ENCODE measurements around the gene SERPINB4.
A peak's percentile ranks its signal among the peaks of the same experiment; 100 is the strongest.

SERPINB4 gene

DNA sequence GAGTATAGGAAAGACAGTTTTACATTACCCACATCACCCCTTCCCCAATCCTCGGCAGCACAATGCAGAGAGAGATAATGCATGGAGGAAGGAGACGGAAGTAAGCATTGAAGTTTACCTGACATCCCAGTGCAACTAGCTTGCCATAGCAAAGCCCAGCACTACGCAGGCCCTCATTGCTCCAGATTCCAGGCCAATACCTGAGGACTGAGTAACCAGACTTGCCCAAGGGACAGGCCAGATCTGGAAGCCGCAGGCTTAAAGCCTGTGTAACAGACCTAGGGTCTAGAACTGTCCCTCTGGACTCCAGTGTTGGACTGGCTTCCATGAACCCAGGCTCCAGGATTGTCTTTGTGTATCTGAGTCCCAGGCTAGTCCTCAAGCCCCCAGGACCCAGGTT lies 17.6 kb downstream of the SERPINB4 start:
- DNase-seq = no peak

DNA sequence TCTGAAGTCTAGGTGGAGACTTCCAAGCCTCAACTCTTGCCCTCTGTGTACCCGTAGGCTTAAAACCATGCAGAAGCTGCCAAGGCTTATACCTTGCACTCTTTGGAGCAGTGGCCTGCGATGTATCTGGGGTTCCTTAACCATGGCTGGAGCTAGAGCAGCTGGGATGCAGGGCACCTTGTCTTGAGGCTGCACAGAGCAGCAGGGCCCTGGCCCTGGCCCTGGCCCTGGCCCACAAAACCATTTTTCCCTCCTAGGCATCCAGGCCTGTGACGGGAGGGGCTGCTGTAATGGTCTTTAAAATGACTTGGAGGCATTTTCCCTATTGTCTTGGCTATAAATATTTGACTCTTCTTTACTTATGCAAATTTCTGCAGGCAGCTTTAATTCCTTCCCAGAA lies 19.2 kb downstream of the SERPINB4 start:
- no peak for DNase-seq

- DNase-seq = no peak
These were observed 24.4 kb downstream of the SERPINB4 start for GRCh38 chr18:63619661-63620060.

DNA sequence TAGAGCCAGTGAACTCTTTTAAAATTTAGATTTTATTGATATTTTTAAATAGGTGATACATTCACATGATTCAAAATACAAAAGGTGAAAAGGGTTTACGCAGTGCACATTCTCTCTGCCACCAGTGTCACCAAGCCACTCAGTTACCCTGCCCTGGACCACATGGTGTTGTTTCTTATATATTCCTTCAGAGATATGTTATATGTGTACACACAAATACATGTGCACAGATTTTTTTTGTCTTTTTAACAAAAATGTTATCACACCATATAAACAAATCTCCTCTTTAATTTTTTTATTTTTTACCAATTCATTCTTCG lies 26.2 kb downstream of the SERPINB4 start:
- DNase-seq = no peak

DNA sequence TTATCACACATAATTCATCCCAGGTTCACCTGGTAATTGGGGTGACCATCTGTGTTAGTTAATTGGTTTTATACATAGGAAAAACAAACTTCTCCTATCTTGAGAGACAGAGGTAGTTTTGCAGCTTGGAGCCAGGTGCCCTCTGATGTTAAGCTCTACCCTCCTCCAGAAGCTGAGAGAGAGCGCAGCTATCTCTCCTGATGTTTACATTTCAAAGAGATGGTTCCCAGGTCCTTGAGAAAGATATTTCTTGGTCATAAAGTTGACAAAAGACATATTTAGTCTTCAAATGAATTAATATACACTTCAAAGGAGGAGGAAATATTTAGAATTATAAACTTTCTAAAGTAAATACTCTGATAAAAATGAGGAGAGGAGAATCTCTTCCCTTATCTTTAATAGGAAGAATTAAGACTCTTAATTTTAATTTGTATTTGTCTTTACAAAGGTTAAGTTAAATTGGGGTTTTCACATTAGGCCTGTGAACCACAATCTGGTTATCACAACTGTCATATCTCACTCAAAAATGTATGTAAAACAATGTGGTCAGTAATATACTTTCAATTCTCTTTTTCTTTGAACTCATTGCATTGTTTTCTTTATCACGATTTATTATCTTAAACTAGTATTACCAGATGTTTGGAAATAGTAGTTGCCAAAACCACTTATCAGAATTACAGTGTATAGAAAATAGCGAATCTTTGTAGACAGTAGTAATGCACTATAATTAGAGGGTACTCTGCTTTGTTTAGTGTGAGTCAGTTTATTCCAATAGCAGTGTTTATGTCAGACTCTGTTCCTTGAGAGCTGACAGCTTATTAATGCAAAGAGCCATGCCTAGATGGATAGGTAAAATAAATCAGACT lies 26.8 kb downstream of the SERPINB4 start:
- DNase-seq = no peak

GRCh38 chr18:63613420-63613819 lies 30.6 kb downstream of the SERPINB4 start:
- DNase-seq = no peak

- DNase-seq = no peak
These were observed 37.5 kb downstream of the SERPINB4 start for GRCh38 chr18:63606526-63606925.

DNA sequence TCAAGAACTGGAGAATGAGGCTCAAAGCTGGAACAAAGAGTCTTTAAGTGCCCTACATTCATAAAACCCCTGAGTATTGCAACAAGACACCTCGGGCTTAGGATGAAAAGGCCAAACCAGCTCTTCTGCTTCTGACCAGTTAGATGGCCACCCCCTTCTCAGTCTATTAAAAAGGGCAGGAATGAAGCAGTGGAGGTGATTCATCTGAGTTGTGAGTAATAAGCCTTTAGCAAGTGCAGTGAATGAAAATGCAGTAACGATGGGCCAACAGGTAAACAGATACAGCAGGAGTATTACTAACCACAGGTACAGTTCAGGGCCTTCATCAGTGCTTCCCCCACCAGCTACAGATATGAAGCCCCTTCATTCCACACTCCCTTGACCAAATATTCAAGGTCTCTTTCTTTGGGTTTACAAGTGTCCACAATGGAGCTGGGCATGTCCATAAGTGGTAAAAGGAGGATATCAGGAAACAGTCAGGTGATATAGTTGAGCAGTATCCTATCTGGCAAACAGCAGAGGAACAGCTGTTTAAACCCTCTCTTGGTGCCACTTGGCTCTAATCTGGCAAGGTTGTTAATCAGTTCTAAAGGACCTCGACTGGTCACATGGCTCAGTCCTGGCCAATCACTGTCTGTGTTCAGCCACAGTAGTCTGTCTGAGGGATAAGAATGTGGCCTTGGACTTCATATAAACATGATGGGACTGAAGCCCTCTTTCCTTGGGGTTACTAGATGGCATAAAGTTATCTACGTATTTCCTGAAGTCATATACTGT lies 39.1 kb downstream of the SERPINB4 start:
- peak; percentile 82 for DNase-seq

- no peak for DNase-seq
These were observed 40.3 kb downstream of the SERPINB4 start for GRCh38 chr18:63603772-63604171.

GRCh38 chr18:63603355-63603754 lies 40.7 kb downstream of the SERPINB4 start:
- DNase-seq = no peak

GRCh38 chr18:63596964-63597363 lies 47.1 kb downstream of the SERPINB4 start:
- no peak for DNase-seq

GRCh38 chr18:63592471-63592870 lies 51.6 kb downstream of the SERPINB4 start:
- no peak for DNase-seq

GRCh38 chr18:63591725-63592124 lies 52.3 kb downstream of the SERPINB4 start:
- no peak for DNase-seq

DNA sequence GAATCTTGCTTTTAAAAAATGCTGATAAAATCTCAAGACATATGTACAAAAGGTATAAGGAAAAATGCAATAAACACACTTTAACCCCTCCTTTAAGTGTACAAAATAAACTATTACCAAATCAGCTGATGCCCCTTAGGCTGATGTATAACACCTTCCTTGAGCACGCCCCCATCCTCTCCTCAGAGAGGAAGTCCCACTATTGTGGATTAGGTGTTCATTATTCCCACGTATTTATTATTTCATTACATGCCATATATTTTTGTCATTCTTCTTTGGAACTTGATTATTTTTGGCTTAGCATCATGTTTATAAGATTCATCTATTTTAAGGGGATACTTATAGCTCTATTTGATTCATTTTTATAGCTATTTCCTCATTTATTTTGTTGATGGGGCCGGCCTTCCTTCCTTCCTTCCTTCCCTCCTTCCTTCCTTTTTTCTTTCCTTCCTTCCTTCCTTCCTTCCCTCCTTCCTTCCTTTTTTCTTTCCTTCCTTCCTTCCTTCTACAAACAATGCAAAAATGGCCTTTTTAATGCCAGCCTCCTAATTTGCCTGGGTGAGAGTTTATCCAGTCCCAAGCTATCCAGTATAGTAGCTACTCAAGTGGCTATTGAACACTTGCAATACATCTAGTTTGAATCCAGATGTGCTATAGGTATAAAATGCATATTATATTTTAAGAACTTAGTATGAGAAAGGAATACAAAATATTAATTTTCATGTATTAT lies 52.9 kb downstream of the SERPINB4 start:
- DNase-seq = no peak

DNA sequence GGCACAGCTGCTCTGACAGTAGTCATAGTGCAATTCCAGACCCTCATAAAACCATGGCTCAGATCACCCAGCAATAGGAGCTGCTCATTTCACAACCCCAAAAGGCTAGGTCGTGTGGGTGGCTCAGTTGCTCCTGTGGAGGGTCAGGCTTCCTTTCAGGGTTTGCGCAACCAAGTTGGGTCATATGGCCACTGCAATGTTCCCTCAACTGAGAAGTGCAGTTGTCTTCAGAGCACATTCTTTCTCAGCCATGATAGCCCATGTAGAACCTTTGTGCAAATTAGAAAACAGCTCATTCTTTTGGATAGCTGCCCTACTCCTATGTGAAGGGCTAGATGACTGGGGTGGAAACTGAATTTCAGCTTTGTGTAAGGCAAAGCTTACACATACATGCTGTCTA lies 53.7 kb downstream of the SERPINB4 start:
- DNase-seq = no peak

DNA sequence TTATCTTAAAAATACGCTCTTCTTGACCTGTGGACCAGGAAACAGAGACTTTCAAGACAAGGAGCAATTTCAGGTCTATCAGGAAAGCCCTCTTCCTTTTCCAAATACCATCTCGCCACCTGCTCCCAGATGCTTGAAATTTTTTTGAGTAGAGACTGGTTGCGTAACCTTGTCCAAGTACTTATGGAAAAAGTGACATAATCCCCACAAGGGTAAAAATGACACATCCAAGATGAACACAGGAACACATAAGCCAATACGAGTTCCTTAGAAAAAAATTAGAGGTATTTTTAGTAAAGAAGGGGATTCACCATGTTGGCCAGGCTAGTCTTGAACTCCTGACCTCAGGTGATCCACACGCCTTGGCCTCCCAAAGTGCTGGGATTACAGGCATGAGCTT lies 55.1 kb downstream of the SERPINB4 start:
- no peak for DNase-seq
